RPMI7951 (cell line): Measurements from ENCODE around the gene STX1A. TPM values are rescaled to one million over a fixed set of nuclear protein-coding genes. Genes with fewer than 3 reads are reported as not detected.
A peak's percentile ranks its signal among the peaks of the same experiment; 100 is the strongest.
"Not testable (repeated sequence)": the region's sequence is repeated elsewhere in the genome, so short reads cannot be mapped to it uniquely, and the experiment has no call there.

Experiments
- DNase-seq: peaks from one replicate; pipeline ENCODE4 v3.0.0-alpha.2; 2012; ENCODE audit warnings: low read depth
- total RNA-seq: library from RNA; depleted of rRNA; stranded (reverse); fragments of >200 nt; shearing (Covaris generic); gene quantifications from 2 replicates; pipeline ENCODE4 v1.2.3, GENCODE V29; 2014

Gene STX1A
- total RNA-seq, 1 experiment from 2014 or later = 36.4 TPM

DNA sequence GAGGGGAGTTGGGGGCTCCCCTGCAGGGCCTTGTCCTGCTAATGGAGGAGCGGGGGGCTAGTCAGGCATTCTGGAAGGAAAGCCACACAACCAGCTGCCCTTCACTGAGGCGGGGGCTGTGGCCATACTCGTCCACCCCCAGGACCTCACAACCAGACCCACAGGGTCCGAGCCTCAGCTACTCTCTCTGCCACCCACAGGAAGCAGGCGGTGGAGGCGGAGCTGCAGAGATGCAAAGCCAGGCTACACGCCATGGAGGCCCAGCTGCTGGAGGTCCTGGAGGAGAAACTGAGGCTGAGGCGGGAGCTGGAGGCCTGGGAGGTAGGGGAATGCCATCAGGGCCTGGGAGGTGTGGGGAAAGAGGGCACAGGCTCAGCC, 16.0 kb upstream of the STX1A start:
- DNase-seq = no peak

DNA sequence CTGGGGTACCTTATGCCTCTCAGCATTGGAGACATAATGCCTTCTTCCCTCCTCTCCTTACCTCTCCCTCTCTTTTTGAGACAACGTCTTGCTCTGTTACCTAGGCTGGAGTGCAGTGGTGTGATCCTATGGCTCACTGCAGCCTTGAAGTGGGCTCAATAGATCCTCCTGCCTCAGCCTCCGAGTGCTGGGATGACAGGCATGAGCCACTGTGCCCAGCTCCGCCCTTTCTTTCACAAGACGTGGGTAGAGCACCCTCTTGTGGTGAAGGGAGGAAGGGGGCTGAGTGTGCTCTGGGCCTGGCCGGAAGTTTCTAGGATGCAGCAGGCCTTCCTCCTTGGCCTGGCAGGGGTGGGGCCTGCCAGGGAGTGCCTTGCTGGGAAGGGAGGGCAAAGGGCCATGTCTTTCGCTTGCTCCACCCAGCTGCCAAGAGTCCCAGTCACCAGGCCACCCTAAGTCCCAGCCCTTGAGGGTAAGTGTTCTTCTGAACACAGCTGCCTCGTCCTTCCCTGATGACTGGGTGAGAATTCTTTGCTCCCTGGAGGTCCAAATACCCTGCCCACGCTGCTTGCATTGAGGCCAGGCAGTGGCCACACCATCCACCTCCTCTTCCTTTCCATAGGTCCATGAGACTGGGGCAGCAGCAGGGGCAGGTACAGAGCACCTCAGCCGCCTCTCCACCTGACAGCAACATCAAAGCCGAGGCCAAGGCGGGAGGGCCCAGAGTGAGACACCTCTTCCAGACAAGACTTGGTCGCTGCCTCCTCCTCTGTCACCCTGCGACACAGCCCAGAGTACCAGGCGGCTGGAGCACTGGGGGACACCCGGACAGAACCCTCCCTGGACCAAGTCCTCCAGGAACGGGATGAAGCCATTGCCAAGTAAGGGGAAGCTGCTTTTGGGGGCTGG, 15.4 kb upstream of the STX1A start:
- DNase-seq = peak; percentile 93

DNA sequence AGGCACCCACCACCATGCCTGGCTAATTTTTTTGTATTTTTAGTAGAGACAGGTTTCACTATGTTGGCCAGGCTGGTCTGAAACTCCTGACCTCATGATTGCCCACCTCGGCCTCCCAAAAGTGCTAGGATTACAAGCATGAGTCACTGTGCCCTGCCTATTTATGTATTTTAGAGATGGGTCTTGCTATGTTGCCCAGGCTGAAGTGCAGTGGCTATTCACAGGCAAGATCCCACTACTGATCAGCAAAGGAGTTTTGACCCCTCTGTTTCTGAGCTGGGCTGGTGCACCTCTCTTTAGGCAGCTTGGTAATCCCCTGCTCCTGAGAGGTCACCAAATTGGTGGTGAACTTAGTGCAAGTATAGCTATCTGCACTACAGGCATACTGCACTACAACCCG, 12.9 kb upstream of the STX1A start:
- no peak for DNase-seq

DNA sequence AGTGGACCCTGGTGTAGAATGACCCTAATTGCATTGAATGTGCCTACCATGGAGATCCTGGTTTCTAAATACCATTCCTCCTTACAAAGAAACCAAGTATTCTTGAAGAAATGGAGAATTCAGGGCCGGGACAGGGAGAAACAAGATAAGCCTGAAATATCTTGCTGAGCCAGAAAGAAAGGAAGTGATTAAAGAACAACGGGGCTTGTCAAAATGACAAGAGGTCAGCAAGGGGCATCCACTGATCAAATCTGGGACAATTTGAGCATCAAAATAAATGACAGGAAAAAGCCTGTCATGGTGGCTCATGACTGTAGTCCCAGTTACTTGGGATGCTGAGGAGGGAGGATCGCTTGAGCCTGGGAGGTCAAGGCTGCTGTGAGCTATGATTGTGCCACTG, 11.0 kb upstream of the STX1A start:
- DNase-seq = no peak

DNA sequence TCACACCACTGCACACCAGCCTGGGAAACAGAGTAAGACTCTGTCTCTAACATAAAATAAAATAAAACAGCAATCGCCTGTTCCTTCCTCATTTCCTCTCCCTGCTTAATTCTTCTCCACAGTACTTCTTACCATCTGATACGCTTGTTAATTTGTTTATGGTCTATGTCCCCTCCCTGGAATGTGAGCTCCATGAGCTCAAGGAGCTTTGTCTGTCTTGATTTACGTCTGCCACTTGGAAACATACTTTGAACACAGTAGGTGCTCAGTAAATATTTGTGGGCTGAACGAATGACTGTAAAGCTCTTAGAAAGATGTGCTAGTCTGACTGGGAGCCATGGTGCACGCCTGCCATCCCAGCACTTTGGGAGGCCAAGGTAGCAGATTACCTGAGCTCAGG, 9.1 kb upstream of the STX1A start:
- no peak for DNase-seq

DNA sequence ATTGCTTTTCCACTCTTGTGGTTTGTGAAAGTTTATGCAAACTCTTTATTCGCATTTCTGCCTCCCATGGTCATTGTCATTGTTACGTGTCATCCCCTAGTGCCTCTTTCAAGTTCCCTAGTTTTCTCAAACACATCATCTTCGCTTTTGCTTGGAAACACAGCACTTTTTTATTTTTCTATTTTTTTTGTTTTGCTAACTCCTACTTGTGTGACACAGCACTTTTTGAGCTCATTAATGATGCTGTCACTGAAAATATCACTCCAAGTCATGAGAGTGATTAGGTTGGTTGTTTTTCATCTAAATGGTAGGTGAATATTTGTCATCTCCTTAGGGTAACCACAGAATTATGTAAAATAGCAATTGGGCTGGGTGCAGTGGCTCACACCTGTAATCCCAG, 8.5 kb upstream of the STX1A start:
- DNase-seq = no peak

DNA sequence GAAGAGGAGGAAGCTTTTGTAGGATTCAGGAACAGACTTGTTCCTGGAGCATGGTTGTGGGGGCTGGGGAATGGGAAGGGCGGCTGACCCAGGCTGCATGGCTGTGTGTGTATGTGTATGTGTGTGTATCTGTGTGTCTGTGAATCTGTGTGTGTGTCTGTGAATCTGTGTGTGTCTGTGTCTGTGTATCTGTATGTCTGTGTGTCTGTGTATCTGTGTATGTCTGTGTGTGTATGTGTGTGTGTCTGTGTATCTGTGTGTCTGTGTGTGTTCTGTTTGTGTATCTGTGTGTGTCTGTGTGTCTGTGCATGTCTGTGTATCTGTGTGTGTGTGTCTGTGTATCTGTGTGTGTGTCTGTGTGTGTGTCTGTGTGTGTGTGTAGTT, 6.6 kb upstream of the STX1A start:
- DNase-seq = no peak

DNA sequence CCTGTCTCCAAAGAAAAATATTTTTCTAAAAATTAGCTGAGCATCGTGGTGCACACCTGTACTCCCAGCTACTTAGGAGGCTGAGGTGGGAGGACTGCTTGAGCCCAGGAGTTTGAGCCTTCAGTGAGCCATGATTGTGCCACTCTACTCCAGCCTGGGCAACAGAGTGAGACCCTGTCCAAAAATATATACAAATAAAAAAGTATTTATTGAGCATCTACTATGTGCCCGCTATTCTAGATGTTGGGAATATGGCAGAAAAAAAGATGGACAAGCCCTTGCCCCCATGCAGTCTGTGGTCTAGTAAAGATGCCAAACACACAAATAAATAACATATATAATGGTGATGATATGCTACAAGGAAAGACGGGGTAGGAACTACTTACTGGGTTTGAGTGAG, 4.3 kb upstream of the STX1A start:
- DNase-seq = no peak

DNA sequence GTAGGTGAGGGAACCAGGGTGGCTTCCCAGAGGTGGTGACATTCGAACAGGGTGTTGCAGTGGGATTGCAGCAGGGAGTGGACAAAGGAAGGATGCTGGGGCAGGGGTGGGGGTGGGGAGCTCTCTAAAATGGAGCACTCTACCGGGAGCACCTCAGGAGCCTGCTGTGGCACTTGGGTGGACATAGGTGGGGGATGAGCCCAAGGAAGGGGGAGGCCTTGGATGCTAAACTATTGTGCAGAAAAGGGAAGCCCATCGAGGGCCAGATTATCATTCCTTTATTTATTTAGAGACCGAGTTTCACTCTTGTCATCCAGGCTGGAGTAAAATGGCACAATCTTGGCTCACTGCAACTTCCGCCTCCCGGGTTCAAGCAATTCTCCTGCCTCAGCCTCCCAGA, 3.3 kb upstream of the STX1A start:
- DNase-seq = no peak

DNA sequence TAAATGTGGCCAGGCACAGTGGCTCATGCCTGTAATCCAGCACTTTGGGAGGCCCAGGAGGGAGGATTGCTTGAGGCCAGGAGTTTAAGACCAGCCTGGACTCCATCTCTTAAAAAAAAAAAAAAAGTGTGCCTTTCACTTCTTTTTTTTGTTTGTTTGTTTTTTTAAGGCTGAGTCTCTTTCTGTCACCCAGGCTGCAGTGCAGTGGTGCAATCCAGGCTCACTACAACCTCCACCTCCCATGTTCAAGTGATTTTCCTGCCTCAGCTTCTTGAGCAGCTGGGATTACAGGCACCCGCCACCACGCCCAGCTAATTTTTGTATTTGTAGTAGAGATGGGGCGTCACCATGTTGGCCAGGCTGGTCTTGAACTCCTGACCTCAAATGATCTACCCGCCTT, 2.7 kb upstream of the STX1A start:
- DNase-seq = not testable (repeated sequence)

DNA sequence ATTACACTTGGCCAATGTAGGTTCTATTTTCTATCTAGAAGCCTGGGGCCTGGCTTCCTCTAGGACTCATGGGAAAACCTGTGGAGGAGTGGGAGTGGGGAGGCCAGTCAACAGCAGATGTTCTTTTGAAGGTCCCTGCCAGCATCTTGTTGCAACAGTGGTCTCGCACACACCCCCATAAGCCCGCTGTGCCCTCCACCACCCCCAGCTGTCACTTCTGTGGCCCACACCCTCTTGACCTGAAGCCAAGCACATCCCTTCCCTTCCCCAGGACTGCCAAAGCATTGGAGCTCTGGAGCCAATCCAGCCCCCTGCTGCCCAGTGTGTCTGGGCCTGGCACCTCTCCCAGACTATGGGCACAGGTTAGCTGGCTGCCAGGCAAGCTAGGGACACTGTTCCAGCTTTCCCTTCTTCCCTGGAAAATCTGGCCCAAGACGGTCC, 1.9 kb upstream of the STX1A start:
- DNase-seq = peak; percentile 82

DNA sequence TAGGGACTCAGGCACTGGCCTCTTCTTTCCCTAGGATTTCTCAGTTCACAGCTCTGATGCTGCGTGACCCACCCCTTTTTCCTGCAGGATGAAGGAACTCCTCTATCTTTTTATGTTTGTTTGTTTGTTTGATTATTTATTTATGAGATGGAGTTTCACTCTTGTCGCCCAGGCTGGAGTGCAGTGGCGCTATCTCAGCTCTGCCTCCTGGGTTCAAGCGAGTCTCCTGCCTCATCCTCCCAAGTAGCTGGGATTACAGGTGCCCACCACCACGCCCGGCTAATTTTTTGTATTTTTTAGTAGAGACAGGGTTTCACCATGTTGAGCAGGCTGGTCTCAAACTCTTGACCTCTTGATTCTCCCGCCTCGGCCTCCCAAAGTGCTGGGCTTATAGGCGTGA, 974 bp upstream of the STX1A start:
- not testable (repeated sequence) for DNase-seq

DNA sequence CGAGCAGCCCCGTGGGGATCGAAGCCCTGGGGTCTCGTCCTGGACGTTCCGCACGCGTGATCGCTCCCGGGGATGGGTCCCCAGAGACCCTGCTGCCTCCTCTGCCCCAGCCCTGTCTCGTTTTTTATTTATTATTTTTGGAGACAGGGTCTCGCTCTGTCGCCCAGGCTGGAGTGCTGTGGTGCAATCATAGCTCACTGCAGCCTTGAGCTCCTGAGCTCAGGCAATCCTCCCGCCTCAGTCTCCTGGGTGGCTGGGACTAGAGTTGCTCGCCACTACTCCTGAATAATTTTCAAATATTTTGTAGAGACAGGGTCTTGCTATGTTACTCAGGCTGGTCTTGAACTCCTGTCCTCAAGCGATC, 319 bp upstream of the STX1A start:
- no peak for DNase-seq

DNA sequence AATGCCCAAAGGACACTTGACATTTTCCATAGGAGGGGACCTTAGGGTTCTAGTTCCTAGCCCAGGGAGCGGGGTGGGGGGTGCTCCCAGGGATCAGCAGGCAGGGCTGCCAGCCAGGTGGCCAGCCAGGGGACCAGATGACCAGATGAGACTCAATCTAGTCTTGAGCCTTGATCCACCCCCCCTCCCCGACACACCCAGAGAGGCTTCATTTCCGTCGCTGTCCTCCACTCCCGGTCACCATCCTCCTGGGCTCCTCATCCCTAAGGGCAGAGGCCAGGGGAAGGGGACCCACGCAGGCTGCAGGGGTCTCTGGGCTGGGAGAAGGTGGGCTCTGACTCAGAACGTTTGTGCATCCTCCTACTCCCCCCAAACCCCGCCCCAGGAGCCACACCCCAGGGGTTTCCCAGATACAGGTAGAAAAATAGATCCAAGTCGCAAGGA, 1.0 kb downstream of the STX1A start:
- DNase-seq = no peak

DNA sequence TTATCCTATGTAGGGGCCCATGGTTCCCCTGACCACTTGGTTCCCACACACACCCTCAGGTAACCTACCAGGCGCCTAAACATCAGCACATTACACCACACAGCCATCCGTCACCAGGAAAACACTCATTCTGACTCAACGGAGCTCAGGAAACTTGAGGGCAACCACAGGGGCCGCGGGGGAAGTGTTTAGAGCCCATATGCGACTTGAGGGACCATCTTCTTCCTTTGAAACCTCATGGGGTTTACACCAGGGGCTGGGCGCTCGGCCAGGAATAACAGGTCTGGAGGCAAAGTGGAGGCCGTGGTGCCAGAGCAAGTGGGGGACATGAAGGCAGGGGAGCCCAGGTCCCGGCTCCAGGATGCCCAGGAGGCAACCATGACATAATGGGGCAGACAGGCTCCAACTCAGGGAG, 1.5 kb downstream of the STX1A start:
- peak; percentile 100 for DNase-seq

DNA sequence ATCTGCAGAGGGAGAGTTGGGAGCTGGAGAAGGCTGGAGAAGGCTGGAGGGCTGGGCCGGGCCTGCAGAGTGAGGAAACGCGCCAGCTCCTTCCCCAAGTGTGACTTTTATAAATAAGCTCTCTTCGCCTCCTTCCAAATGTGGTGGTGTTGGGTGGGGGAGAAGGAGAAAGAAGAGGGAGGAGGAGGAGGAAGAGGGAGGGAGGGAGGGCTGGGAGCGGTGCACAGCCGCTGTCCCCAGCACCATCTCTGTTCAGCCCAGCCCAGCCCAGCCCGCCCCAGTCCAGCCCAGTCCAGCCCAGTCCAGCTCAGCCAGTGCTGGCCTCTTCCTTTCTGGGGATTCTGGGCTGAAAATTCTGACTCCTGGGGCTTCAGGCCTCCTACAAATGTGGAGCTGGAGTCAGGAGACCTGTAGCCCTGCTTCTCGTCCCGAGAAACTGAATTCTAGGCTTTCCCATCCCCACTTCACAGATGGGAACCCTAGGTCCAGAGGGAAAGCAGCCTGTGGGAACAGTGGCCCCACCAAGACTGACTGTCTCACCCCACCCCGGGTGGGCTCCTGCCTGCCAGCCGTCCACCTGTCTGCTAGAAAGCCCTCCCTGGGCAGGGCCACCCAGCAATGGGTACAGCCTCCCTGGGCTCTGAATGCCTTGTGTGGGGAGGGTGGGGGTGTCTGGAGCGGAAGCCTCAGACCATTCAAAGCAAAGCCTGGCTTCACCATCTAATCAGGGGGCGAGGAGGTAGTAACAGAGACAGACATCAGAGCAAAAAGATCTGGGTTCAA, 2.3 kb downstream of the STX1A start:
- peak; percentile 56 for DNase-seq

DNA sequence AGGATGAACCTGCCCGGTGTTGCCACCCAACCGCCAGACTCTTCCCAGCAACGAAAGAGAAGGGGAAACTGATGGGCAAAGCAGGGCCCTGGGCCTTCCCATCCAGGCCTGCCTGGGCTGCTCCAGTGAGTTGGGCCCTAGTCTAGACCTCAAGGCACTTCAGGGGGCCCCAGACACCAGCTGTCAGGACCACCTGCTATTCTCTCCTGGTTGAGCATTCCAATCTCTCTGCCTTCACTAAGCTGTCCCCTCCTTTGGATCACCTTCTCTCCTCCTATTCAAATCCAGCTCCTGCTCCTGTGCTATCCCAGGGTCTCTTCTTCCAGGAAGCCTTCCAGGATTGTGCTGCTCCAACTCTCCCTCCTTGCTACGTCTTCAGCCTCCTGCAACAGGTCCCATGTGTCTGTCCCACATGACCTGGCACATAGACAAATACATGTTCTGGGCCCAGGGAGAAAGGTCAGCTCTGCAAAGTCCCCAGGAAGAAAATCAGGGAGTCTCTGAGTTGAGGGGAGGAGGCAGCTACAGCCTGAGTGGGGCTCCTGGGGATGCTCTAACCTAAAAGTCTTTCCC, 3.1 kb downstream of the STX1A start:
- no peak for DNase-seq

DNA sequence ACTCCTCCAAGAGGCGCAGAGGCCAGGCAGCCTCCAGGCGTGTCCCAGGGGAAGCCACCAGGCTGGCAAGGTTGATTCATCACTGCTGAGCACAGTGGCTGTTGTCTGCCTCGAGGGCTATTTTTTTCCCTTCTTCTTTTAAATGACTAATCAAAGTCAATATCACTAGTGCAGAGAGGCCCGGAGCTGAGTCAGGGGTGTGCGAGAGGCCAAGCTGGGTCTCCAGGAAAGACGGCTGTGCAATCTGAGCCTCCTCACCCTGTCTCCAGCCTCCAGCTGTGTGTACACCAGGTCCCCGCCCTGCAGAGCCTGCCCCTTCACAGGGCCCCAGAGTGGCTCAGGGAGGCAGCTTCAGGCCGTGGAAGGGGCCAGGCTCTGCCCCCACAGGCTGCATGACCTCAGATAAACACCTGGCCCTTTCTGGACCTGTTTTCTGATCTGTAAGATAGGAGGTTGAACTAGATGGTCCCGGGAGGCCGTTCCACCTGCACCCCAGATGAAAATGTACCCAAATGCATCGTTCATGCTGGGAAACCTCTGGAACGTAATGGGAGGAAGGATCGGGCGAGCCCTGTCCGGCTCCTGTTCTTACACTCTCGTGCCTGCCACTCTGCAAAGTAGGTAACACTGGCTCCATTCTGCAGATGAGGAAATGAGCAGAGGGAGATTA, 3.7 kb downstream of the STX1A start:
- peak; percentile 100 for DNase-seq

DNA sequence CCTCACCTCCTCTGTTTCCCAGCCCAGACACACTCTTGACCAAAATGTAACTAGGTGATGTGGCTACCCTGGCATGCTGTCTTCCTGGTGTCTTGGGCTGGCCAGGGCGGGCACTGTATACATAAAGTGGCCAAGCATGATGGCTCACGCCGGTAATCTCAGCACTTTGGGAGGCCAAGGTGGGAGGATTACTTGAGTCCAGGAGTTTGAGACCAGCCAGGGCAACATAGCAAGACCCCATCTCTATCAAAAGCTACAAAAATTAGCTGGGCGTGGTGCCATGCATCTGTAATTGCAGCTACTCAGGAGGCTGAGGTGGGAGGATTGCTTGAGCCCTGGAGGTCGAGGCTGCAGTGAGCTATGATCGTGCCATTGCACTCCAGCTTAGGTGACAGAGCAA, 6.2 kb downstream of the STX1A start:
- not testable (repeated sequence) for DNase-seq

DNA sequence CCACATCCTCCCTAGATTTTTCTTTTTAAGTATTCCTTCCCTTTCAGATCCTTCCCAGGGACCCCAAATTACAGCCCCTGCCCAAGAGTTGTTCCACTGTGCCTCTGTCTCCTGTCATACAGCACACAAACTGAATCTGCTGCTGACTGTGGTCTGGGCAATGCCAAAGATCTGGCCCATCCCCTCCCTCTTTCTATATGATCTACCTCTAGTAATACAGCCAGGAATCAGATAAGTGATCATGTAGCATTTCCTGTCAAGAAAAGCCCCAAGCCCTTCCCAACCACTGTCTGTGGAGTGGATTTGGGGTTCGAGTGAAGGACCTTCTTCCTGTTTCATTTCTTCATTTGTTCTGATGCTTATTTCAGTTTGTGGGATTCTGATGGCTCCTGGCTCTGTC, 6.7 kb downstream of the STX1A start:
- DNase-seq = no peak

DNA sequence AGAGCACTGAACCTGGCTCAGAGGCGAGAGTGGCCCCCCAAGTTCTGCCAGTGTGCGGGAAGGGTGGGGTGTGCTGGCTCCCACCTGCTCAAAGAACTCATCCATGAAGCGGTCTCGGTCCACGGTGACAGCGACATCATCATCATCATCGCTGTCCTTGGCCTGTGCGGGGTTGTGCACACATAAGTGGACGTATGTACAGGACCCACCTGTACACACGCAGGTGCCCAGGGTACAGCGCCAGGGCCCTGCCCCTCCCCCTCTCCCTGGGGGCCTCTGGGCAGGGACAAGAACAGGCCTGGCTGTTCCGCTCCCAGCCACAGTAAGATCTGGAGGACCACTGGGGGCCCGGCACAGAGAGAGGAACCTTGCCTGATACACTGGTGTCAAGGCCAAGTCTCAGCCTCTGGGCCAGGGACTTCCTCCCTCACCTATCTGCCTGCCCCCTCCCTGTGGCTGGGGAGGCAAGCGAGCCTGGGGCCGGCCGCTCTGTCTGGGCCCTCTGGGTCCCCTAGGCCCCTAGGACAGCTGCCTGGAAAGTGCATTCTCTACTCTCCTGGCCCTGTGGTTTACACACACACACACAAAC, 10.4 kb downstream of the STX1A start:
- no peak for DNase-seq
